GM18868 (cell line): ENCODE data around the gene GNG2.
A peak's percentile ranks its signal among the peaks of the same experiment; 100 is the strongest.

ENCODE experiments used
- ATAC-seq: cut with Tn5 transposase; IDR thresholded peaks from one replicate; pipeline ENCODE4 v1.9.1; 2021; ENCODE audit warnings: mild to moderate bottlenecking, moderate library complexity; ENCODE audit not compliant: unreplicated experiment

GNG2 gene

GRCh38 chr14:51884086-51884927 lies 23.9 kb downstream of the GNG2 start:
- ATAC-seq = peak; percentile 81

- no peak for ATAC-seq
Measured at GRCh38 chr14:51889851-51890250, 29.4 kb downstream of the GNG2 start.

DNA sequence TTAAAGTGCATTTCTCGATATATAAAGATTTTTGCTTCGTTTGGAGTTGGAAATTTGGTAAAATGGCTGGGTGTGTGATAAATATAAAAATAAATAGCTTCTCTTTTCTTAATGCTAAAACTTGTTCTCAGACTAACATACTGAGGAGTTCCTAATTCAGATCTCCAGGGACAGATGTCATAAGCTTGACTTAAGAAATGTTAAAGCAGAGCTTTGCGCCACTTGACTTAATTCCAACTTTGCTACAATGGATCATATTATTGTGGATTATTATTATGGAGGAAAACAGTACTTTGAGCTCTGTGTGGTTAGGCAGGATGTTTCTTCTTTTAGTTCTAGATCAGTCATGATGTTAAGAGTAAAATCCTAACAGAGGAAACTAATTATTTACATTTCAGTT lies 33.8 kb downstream of the GNG2 start:
- ATAC-seq = no peak

GRCh38 chr14:51895375-51895774 lies 35.0 kb downstream of the GNG2 start:
- no peak for ATAC-seq

GRCh38 chr14:51897791-51898355 lies 37.5 kb downstream of the GNG2 start:
- ATAC-seq = no peak

DNA sequence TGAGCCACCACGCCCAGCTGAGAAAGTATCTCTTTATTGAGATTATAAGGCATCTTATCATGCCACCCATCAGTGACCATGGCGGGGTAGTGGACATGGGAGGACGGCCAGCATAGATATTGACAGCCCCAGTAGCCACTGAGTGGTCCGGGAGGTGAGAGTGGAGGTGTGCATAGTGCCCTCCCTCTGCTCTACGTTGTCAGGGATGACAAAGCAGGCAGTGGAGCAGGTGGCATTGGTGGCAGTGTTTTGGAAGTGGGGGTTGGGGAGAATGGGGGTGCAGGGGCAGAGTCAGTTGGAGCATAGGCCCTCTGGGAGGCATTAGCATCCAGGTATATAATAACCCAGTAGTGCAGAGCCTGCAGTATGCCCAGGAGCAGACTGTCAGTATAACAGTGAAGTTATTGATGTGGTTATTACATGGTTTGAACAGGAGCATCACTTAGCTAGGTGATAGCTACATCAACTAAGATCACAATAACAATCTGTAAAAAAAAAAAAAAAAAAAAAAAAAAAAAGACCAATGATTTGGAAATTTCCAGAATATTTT lies 41.1 kb downstream of the GNG2 start:
- no peak for ATAC-seq

- peak; percentile 96 for ATAC-seq
Measured at GRCh38 chr14:51905656-51906121, 45.3 kb downstream of the GNG2 start.

GRCh38 chr14:51908086-51908485 lies 47.7 kb downstream of the GNG2 start:
- ATAC-seq = no peak

- no peak for ATAC-seq
Measured at GRCh38 chr14:51912112-51912786, 51.8 kb downstream of the GNG2 start.

DNA sequence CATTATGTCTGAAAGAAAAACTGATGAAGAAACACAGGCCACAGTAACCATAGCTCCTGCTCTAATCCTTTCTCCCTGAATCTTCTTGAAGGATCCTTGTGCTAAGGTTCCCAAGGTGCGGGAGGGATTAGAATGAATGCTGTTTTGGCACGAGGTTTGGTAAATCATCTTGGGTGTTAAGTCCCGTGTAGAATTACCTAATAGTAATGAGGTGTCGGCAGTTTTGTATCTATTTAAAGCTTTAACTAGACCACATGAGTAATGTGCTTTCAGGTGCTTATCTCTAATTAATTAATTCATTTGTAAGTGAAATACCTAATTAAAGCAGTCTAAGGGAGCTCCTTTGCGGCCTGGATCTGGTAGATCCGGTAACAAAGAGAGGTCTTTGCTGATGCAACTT lies 53.9 kb downstream of the GNG2 start:
- no peak for ATAC-seq

GRCh38 chr14:51917193-51917592 lies 56.8 kb downstream of the GNG2 start:
- ATAC-seq = no peak

- ATAC-seq = no peak
Measured at GRCh38 chr14:51921026-51921425, 60.6 kb downstream of the GNG2 start.

DNA sequence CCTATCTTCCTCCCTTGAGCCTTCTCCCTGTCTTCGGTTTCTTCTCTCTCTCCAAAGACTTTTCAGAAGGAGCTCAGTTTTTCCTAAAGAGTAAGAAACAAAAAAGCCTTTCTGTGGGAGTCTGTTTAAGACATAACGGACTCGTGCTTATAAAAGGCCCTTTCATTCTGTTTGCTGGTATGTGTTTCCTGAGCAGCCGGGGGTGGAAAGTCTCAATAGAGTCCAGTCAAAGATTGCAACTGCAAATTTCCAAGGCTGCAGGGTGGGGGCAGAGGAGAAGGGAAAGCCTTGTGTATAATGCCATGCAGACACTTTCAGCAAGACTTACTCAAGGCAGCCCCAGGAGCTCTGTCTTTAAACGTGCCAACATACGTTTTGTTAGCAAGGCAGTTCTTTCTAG lies 62.2 kb downstream of the GNG2 start:
- no peak for ATAC-seq

GRCh38 chr14:51924600-51924999 lies 64.2 kb downstream of the GNG2 start:
- ATAC-seq = no peak

DNA sequence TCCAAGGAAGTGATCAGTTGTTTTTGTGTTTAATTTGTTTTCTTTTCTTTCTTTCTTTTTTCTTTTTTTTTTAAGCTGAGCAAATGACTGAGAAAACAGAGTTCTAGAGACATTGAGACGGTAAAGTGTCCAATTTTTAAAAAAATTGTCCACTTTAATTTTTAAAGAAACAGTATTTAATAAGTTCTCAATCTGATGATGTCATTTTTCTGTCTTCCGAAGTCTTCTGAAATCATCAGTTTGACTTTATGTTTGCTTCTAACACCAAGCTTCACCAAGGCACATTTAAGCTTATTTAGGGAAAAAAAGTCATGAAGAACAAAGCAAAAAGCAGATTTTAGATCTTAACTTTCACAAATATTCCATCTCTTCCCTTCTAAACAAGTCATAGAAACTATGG lies 65.6 kb downstream of the GNG2 start:
- no peak for ATAC-seq

DNA sequence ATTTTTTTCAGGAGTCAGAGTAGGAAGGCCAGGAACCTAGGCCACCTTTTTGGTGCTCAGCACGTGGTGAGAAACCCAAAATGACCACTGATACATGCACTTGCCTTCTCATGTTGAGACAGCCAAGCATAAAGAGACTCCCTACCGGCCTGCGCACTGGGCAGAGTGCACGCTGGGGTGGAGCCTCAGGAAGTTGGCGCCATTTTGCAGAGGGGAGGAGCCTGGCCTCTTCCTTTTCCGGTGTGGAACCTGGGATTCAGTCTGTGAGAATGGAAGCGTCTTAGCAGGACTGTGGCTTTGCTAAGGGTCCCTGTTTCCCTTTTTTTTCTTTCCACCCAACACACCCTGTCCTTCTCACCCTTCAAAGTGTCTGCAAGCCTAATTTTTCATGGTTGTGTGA lies 66.0 kb downstream of the GNG2 start:
- no peak for ATAC-seq

DNA sequence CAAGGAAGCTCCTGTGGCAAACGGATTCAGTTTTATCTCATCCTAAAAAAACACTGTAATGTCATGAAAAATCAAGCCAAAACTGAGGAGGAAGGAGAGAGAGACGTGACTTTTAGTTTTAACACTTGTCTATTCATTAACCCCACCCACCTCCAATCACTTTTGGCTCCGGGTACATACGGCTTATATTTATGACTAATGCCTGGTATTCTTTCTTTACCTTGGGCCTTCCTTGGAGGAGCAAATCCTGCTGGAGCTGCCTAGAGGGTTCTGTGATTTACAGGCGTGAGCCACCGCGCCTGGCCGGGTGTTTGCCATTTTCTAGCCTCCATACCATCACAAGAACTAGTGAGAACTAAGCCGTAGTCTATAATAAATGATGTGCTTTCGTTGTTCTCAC lies 68.2 kb downstream of the GNG2 start:
- ATAC-seq = no peak

- no peak for ATAC-seq
Measured at GRCh38 chr14:51929166-51929565, 68.8 kb downstream of the GNG2 start.

DNA sequence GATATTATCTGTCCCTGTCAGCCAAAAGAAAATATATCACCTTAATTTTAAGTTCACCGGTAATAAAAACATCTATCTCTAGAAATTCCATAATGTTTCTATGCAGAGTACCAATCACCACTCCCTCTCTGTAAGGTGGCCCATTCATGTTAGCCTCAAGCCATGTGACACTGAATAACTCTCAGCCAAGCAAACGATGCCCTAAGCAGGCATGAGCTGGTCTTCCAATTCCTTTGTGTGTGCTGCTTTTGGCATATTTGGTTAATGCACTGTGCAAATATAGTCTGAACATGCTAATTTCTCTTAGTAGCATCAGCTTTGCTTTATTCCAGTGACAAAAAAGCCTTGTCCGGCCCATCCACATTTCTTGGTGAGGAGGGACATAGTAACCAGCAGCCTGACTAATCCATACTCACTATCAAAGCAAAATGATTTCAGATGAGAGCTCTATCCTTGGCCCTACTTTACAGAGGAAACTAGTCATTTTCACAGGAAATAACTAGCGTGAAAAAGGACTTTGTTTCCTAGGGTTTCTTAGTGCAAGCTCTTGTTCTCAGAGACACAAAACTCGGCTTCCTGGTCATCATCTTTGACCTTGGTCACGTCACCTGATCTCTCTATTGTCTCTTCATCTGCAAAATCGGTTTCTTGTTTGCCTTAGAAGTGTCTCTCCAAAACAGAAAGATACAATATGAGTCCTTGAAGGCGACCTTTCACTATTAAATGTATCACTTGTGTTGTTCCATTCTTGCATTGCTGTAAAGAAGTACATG lies 69.7 kb downstream of the GNG2 start:
- no peak for ATAC-seq

GRCh38 chr14:51931308-51931707 lies 70.9 kb downstream of the GNG2 start:
- no peak for ATAC-seq

GRCh38 chr14:51933191-51933590 lies 72.8 kb downstream of the GNG2 start:
- no peak for ATAC-seq
